ENCODE measurements around the gene SH2D2A. TPM values are rescaled to one million over a fixed set of nuclear protein-coding genes. Genes with fewer than 3 reads are reported as not detected.

SH2D2A gene
- total and polyA plus RNA-seq, 9 of the 15 experiments (the other 6 are each of a cell fraction or from before 2014, with no cell fraction given): 0.89 to 33.6 (median 6.9) TPM

- TF ChIP-seq ETS1 (conservative IDR thresholded peaks at IDR 0.05; ENCODE audit: control insufficient read depth, low read depth, low read length) (peak; percentile 79), GABPB1 (CRISPR knock-in tag; IDR thresholded peaks at IDR 0.05) (peak; percentile 90), ZNF24 (IDR thresholded peaks at IDR 0.05) (peak; percentile 30; the same call in 1 of the 2 replicates), MCM2 (IDR thresholded peaks at IDR 0.05; ENCODE audit: low read depth) (no peak), FOXA1 (IDR thresholded peaks at IDR 0.05; ENCODE audit: borderline replicate concordance) (no peak), MAFK (IDR thresholded peaks at IDR 0.05; ENCODE audit: low read length) (no peak)
Observed at GRCh38 chr1:156813750-156814570, 2.7 kb downstream of the SH2D2A start (continued).

GRCh38 chr1:156813298-156813697 lies 3.4 kb downstream of the SH2D2A start:
- Histone ChIP-seq H3K27ac (ENCODE audit: extremely low read depth, low read depth, low read length) (peak overlapping the region; percentile 86), H3K9ac (ENCODE audit: insufficient read depth in 1 of 2, low read depth in 2 of 2, low read length in 2 of 2) (peak overlapping the region; percentile 83 to 96), H3K79me2 (ENCODE audit: control insufficient read depth, insufficient read depth, low read length) (peaks cover 22% of the 10 kb centered on the region), H3K4me1 (replicated peaks in 1 of 2; ENCODE audit: control insufficient read depth in 2 of 2, insufficient read depth in 2 of 2, low read length in 2 of 2) (peaks cover 57 to 65% of the 10 kb centered on the region in 2 experiments), H3K9me3 (replicated peaks; ENCODE audit: control insufficient read depth, insufficient read depth, low read depth, low read length) (no peaks in the 10 kb centered on the region), H2AFZ (ENCODE audit: low read depth, low read length) (peak overlapping the region; percentile 94), H3K9me1 (ENCODE audit: control insufficient read depth, insufficient read depth, low read length) (no peaks in the 10 kb centered on the region), H3K36me3 (ENCODE audit: control insufficient read depth, insufficient read depth, low read length) (peaks cover 16% of the 10 kb centered on the region; the same call in 2 of the 3 replicates), H3K4me2 (ENCODE audit: insufficient read depth, low read length) (peak overlapping the region; percentile 83), H3K4me3 (peak overlapping the region; percentile 50), H4K20me1 (replicated peaks; ENCODE audit: control insufficient read depth, insufficient read depth, low read length) (no peaks in the 10 kb centered on the region), H3K27me3 (ENCODE audit: control insufficient read depth in 2 of 2, insufficient read depth in 2 of 2, low read length in 2 of 2) (no peaks in the 10 kb centered on the region)
- in situ Hi-C loops (cut with MboI): no loop called here
- intact Hi-C loops (cut with micrococcal nuclease): no loop called here
- no peak for DNase-seq (ENCODE audit: extremely low read depth in 1 of 4, low spot score in 3 of 4)
- ATAC-seq: no peak; the same call in 2 of the 3 replicates
- ChIA-PET POLR2A (interaction anchor here (0.6 to 1.3 kb wide), 5 partner anchors 12 to 116 kb away, joined by 3 to 5 read pairs (median 3); no protein-coding TSS in a partner anchor), CTCF (ENCODE audit: low intra/inter-chr PET ratio) (no interaction called here)
- no TSS peak for BruUV-seq (replicated peaks)
- peak; percentile 52 for FAIRE-seq
- WGBS (ENCODE audit: insufficient coverage, low coverage, missing lambda C conversion rate): 10% methylated on average over 10 of the region's 10 CpGs
- TF ChIP-seq CEBPG (CRISPR knock-in tag; IDR thresholded peaks at IDR 0.05) (peak; percentile 35; the same call in 1 of the 2 replicates), CEBPG (tag; conservative IDR thresholded peaks at IDR 0.05 in 1 of 2, IDR thresholded peaks at IDR 0.05 in 1 of 2) (no peak), GTF2B (IDR thresholded peaks at IDR 0.05; ENCODE audit: extremely low read depth, insufficient read length) (no peak), MBD2 (IDR thresholded peaks at IDR 0.05; ENCODE audit: borderline replicate concordance, low read depth) (no peak), CEBPB (tag; IDR thresholded peaks at IDR 0.05) (peak; percentile 80), FOXA3 (CRISPR knock-in tag; conservative IDR thresholded peaks at IDR 0.05 in 1 of 2, IDR thresholded peaks at IDR 0.05 in 1 of 2) (no peak), ZNF609 (CRISPR knock-in tag; IDR thresholded peaks at IDR 0.05; ENCODE audit: borderline replicate concordance) (no peak; the same call in 1 of the 2 replicates)

All from K562 (cell line).